HL-60 (cell line): ENCODE measurements around the gene TRAF3IP3.

Source experiments
- DNase-seq, 2 experiments: peaks; one replicate each; pipeline ENCODE4 v3.0.0-alpha.2; 2010 to 2020; ENCODE audit warnings: low read depth in 1 of 2, low spot score in 1 of 2
- H3K27ac ChIP-seq: fragments of 250-450 bp; sonication (Bioruptor Pico); replicated peaks from 2 replicates; pipeline ENCODE4 v1.5.1; 2020; ENCODE audit warnings: mild to moderate bottlenecking, moderate library complexity
- H3K27me3 ChIP-seq: fragments of 250-450 bp; sonication (Bioruptor Pico); 2 replicates; pipeline ENCODE4 v1.5.1; 2021; ENCODE audit warnings: mild to moderate bottlenecking, moderate library complexity; ENCODE audit not compliant: insufficient read depth, poor library complexity, severe bottlenecking
- H3K4me3 ChIP-seq: replicated peaks from 2 replicates; pipeline ENCODE4 v1.5.1; 2011; ENCODE audit warnings: mild to moderate bottlenecking, control low read depth, low read length; ENCODE audit not compliant: insufficient read depth
- GABPA ChIP-seq: IDR thresholded peaks from 2 replicates; pipeline ENCODE4 v1.6.1; 2012; ENCODE audit warnings: low read depth
- POLR2AphosphoS5 ChIP-seq: IDR thresholded peaks from 2 replicates; pipeline ENCODE4 v1.6.1; 2012; ENCODE audit warnings: low read depth
- SPI1 ChIP-seq: IDR thresholded peaks from 2 replicates; pipeline ENCODE4 v1.6.1; 2012; ENCODE audit warnings: low read depth, mild to moderate bottlenecking, borderline replicate concordance
- TF ChIP-seq, protein P1 (sequence below): IDR thresholded peaks from 2 replicates; pipeline ENCODE4 v1.6.1; 2012; ENCODE audit warnings: low read depth; ENCODE audit not compliant: insufficient replicate concordance
- TF ChIP-seq, protein P2 (sequence below): IDR thresholded peaks from one replicate; pipeline ENCODE4 v1.5.1; 2011; ENCODE audit warnings: low read length, control low read depth, inconsistent platforms; ENCODE audit not compliant: insufficient read depth

Gene TRAF3IP3

DNA sequence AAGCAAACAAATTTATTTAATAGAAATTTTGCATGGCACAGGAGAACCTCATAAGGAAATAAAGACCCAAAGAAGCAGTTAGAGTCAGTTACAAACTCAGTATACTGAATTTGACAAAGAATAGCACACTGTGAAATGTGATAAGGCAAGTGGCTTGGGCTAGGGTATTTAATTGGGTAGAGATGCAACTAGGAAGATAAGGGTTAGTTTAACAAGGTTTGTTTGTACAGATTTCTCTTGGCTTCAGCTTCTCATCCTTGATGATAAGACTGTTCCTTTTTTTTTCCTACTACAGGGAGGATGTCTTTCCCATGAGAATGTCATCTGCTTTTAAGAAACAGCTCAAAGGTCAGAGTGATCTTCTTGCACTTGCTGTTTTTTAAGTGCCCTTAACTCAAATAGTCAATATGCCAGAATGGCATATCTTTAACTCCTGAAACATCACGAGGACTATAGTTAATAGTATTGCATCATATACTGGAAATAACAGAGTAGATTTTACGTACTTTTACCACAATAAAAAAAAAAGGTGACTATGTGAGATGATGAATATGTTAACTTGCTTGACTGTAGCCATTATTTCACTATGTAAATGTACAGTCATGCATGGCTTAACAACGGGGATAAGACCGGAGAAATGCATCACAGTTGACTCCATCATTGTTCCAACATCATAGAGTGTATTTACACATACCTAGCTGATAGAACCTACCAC is 9.2 kb upstream of the TRAF3IP3 start:
- no peaks in the 10 kb centered on the region for H3K27me3 ChIP-seq
- H3K4me3 ChIP-seq: no peak overlapping the region
- no peak for DNase-seq
- no peak overlapping the region for H3K27ac ChIP-seq
- TF ChIP-seq POLR2AphosphoS5: no peak

DNA sequence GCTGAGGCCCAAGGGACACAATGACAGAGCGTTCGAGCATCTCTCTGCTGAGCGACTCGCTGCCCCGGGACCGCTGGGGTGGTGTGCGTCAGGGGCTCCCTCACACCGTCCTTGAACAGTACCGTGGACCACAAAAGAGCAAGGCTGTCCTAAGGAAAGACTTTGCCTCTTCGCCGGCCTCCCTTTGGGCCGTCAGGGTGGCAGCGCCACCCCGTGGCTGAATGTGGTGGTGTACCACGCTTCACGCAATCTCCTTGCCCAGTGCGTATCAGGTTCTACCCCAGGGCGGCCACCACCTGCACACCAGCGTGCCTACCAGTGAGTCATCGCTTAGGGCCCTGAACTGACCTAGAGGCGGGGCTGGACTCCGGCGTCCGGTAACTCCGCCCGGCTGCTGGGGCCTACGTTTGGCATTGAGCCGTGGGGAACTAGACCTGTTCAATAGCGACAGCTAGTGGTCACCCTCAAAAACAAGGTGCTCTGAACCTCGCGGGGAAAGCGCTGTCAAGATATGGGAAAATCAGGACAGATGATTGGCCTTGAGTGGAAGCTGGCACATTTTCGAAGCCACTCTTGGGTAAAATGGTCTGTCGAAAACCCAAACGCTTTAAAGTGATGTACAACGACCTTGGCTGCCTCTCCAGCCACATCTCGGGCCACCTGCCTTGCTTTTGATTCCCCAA is 8.1 kb upstream of the TRAF3IP3 start:
- peak overlapping the region; percentile 38; the same call in 1 of the 2 replicates for H3K27ac ChIP-seq
- peak; percentile 92 to 94 for DNase-seq
- no peaks in the 10 kb centered on the region for H3K27me3 ChIP-seq
- TF ChIP-seq POLR2AphosphoS5 (0 out of 2 replicates have a peak, but pooled peaks have one; percentile 44), SPI1 (no peak), GABPA (no peak)
- TF ChIP-seq, protein P1, sequence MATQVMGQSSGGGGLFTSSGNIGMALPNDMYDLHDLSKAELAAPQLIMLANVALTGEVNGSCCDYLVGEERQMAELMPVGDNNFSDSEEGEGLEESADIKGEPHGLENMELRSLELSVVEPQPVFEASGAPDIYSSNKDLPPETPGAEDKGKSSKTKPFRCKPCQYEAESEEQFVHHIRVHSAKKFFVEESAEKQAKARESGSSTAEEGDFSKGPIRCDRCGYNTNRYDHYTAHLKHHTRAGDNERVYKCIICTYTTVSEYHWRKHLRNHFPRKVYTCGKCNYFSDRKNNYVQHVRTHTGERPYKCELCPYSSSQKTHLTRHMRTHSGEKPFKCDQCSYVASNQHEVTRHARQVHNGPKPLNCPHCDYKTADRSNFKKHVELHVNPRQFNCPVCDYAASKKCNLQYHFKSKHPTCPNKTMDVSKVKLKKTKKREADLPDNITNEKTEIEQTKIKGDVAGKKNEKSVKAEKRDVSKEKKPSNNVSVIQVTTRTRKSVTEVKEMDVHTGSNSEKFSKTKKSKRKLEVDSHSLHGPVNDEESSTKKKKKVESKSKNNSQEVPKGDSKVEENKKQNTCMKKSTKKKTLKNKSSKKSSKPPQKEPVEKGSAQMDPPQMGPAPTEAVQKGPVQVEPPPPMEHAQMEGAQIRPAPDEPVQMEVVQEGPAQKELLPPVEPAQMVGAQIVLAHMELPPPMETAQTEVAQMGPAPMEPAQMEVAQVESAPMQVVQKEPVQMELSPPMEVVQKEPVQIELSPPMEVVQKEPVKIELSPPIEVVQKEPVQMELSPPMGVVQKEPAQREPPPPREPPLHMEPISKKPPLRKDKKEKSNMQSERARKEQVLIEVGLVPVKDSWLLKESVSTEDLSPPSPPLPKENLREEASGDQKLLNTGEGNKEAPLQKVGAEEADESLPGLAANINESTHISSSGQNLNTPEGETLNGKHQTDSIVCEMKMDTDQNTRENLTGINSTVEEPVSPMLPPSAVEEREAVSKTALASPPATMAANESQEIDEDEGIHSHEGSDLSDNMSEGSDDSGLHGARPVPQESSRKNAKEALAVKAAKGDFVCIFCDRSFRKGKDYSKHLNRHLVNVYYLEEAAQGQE: no peak
- TF ChIP-seq, protein P2, sequence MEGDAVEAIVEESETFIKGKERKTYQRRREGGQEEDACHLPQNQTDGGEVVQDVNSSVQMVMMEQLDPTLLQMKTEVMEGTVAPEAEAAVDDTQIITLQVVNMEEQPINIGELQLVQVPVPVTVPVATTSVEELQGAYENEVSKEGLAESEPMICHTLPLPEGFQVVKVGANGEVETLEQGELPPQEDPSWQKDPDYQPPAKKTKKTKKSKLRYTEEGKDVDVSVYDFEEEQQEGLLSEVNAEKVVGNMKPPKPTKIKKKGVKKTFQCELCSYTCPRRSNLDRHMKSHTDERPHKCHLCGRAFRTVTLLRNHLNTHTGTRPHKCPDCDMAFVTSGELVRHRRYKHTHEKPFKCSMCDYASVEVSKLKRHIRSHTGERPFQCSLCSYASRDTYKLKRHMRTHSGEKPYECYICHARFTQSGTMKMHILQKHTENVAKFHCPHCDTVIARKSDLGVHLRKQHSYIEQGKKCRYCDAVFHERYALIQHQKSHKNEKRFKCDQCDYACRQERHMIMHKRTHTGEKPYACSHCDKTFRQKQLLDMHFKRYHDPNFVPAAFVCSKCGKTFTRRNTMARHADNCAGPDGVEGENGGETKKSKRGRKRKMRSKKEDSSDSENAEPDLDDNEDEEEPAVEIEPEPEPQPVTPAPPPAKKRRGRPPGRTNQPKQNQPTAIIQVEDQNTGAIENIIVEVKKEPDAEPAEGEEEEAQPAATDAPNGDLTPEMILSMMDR: peak; percentile 41
- H3K4me3 ChIP-seq: no peak overlapping the region

DNA sequence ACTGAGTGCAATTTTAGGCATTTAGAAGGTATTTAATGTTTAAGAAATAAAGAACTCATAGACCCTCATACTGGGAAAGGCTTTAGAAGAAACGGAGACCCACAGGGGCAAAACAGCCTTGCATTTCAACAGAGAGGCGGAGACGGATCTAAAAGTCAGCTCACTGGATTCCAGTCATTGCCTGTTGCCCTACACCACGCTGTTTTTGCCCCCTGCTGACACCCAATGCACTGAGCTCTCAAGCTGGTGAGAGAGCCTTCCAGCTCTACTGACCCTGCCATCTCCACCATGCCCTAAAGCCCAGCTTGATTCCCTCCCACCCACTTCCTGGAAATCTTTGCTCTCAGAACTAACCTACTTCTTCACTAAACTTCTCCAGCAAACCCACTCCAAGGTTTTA is 7.2 kb upstream of the TRAF3IP3 start:
- Histone ChIP-seq H3K27ac (no peak overlapping the region), H3K4me3 (no peak overlapping the region), H3K27me3 (no peaks in the 10 kb centered on the region)
- TF ChIP-seq SPI1: no peak
- TF ChIP-seq, protein P2: no peak
- TF ChIP-seq, protein P1: no peak
- TF ChIP-seq POLR2AphosphoS5: no peak
- no peak for TF ChIP-seq GABPA
- DNase-seq: no peak

DNA sequence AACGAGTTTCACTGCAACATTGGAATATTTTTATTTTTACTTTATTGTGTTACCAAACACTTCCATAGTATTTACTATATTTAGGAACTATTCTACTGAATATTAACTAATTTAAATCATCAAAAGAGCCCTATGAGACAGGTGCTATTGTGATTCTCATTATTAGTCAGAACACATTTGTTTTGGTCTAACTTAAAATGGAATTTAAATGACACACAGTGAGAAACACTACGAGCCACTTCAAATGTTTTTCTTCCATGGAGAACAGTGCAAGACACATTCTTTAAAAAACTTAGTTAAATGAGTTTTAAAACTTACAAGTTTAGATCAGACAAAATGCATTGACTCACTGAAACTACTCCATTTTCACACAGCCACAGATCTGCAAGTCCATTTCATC is 6.6 kb upstream of the TRAF3IP3 start:
- Histone ChIP-seq H3K27ac (no peak overlapping the region; the same call in 1 of the 2 replicates), H3K27me3 (no peaks in the 10 kb centered on the region), H3K4me3 (no peak overlapping the region)
- TF ChIP-seq, protein P1: no peak
- TF ChIP-seq SPI1: no peak
- TF ChIP-seq GABPA: no peak
- TF ChIP-seq, protein P2: no peak
- TF ChIP-seq POLR2AphosphoS5: no peak
- no peak for DNase-seq
